Inflammatory macrophage treated with lipopolysaccharide for 4 hours (primary cell): ENCODE measurements around the gene UTF1.

Experiments
- DNase-seq: peaks from one replicate; pipeline ENCODE4 v3.0.0-alpha.2; 2020

The UTF1 gene

DNA sequence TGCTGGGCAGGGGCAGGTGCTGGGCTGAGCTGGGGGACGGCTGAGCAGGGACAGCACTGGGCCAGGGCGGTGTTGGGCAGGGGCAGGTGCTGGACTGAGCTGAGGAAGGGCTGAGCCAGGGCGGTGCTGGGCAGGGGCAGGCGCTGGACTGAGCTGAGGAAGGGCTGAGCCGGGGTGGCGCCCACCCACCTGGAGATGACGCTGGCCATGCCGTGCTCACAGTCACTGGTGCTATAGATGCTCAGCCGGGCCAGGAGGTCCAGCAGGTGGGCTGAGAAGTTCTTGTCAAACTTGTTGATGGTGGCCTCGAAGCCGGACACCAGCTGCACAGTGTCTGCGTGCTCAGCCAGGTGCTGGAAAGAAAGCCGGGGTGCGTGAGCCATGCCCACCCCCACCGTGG is 51.1 kb downstream of the UTF1 start:
- DNase-seq = no peak
